Daoy (cell line): Measurements from ENCODE around the gene ZNF764. TPM values are rescaled to one million over a fixed set of nuclear protein-coding genes. Genes with fewer than 3 reads are reported as not detected.
"Not testable (repeated sequence)": the region's sequence is repeated elsewhere in the genome, so short reads cannot be mapped to it uniquely, and the experiment has no call there.

Experiments
- DNase-seq: peaks from one replicate; pipeline ENCODE4 v3.0.0-alpha.2; 2015; ENCODE audit warnings: low read depth
- total RNA-seq: library from RNA; depleted of rRNA; stranded (reverse); fragments of >200 nt; shearing (Covaris generic); gene quantifications from 2 replicates; pipeline ENCODE4 v1.2.3, GENCODE V29; 2014

Gene ZNF764
- total RNA-seq, 1 experiment from 2014 or later = 4.4 TPM

DNA sequence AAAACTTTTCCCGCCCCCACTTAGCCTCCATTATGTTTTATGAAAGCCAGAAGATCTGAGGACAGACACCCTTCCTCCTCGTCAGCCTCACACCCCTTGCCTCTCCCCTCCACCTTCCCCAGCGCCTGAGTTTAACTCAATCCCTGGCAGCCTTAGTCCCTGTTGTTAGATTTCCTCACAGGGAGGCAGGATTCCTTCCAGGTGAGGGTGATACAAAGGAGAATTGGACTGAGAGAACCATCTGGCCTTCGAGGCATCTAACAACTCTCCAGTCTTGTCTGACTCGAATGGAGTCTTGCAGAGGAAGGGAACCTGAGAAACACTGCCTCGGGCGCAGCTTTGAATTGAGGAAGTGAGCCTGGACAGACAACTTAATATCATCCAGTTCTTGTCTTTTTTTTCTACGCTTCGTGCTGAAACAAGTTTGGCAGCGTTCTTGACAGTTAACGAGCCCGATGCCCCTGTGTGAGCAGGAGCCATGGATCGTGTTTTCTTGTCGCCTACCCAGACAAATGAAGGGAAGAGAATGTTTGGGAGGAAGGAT is 30.5 kb downstream of the ZNF764 start:
- DNase-seq = peak; percentile 17

DNA sequence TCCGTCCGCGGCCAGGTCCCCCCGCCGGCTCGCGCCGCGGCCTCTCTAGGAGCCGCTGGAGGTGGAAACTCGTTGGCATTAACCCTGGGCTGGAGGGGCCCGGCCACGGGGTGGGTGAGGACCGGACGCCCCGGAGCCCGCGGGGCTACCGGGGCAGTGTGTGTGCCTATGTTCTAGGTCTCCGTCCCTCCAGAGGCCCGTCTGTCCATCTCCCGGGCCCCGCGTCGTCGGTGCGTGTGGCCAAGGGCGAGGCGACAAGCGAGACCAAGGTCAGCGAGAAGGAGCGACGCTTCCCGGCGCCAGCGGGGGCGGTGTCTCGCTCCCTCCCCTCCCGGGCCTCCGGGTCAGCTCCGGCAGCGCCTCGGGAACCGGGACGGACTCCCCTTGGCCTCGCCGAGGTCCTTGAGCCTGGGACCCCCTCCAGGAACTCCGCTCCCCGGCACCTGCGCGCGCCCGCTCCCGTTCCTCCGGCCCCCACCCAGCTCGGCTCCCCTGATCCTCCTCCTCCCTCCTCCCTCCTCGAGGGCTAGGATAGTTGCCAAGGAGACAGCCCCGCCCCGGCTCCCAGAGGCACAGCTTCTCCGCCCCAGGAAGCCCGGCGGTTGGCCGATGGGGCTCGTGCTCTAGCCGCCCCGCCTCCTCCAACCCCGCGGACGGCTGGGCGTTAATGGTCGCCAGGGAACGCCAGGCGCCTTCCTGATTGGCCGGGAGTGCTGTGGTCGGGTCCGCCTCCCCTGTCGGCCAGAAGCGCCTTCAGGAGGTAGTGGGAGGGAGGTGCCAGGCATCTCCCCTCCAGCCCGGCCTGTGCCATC is 31.1 kb downstream of the ZNF764 start:
- peak; percentile 98 for DNase-seq

DNA sequence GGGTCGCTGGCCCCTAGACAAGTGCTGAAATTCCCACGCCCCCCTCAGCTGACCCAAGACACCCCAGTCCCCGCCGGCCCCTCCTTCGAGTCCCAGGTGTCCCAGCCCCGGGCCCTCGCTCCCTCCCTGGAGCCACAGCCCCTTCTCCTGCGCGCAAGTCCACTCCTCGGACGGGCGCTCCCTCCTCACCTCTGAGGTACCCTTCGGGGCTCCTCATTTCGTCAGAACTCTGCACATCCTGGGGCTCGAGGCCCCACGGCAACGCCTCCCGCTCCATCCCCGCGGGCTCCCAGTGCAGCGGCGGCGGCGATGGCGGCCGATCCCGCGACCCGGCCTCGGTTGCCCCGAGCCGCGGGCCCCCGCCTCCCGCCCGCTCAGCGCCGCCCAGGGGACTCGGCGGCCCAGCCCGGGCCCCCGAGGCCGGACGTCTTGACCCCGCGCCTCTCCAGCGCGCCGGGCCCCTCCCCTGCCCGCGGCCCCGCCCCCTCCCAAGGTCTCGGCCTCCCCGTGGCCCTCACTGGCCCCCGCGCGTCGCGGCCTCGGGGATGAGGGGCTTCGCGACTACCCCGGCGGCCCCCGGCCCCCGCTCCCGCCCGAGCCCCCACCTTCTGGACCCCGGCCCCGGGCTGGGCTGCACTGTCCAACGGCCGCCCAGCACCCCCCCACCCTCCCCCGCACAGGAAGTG is 31.9 kb downstream of the ZNF764 start, which contains the start of gene ZNF768:
Gene ZNF768, minus strand, starts transcription at position 430 of the 686 bp plus-strand sequence. Its CDS starts 153 bp downstream, at position 277.
- DNase-seq = no peak

DNA sequence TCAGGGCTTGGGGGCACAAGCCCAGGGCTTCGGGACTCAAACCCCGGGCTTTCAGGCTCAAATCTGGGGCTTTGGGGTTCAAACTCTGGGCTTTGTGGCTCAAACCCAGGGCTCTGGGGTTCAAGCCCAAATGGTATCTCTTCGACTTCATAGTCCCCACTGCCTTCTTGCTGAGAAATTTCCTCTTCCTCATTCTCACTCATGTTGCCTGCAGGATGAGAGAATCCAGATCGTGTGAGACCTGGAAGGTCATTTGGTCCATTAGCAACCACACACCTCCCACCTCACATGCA is 32.4 kb downstream of the ZNF764 start:
- no peak for DNase-seq

DNA sequence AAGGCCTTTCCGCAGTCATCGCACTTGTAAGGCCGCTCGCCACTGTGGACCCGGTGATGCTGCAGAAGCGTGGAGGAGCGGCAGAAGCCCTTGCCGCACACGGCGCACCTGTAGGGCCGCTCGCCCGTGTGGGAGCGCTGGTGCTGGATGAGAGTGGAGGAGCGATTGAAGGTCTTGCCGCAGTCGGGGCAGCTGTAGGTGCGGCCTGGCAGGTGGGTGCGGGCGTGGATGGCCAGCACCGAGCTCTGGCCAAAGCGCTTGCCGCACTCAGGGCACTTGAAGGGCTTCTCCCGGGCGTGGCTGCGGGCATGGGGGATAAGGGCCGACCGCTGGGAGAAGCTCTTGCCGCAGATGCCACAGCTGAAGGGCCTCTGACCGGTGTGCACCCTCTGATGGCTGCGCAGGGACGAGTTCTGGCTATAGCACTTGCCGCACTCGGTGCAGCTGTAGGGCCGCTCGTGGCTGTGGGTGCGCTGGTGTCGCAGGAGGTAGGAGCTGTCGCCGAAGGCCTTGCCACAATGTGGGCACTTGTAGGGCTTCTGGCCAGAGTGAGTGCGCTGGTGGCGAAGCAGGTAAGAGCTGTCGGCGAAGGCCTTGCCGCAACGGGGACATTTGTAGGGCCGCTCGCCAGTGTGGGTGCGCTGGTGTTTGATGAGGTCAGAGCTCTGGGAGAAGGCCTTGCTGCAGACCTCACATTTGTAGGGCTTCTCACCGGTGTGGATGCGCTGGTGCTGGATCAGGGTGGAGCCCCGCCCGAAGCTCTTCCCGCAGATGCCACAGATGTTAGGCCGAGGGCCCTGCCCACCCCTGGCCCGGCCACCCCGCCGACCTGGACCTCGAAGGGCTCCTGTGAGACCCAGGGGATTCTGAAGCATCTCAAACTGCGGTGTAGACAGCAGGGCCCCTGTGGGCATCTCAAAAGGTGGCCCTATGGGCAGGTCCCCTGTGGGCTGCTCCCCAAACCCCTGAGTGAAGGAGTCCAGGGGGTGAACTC is 33.3 kb downstream of the ZNF764 start:
- DNase-seq = no peak

DNA sequence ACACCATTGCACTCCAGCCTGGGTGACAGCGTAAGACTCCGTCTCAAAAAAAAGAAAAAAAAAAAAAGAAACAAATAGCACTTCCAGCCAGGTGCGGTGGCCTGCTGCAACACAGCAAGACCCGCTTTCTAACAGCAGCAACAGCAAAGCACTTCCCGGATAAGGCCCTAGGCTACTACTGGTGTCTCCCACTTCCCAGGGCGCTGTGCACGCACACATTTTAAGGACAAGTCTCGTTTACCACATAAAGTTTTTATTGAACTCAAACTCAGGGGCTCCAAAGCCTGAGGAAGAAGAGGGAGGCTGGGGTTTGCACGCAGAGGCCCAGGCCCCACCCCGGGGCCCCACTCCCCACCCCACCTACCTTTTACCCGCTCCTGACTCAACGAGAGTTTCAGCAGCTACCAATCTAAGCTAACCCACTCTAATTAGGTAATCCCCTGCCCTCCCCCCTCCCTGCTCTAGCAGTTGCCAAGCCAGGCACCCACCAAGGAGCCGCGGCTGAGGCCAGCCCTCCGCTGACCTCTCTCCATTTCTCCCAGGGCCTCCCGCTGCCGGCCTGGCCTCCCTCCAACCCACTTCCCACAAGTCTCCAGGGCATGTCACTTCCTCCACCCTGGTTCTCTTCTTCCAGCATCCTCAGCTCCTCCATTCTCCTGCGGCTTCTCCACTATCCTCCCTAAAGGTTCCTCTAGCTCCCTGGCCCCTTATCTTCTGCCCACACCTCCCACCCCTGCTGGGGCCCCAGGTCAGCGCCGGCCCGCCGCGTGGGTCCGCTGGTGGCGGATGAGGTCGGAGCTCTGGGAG is 34.2 kb downstream of the ZNF764 start:
- DNase-seq = peak; percentile 19

DNA sequence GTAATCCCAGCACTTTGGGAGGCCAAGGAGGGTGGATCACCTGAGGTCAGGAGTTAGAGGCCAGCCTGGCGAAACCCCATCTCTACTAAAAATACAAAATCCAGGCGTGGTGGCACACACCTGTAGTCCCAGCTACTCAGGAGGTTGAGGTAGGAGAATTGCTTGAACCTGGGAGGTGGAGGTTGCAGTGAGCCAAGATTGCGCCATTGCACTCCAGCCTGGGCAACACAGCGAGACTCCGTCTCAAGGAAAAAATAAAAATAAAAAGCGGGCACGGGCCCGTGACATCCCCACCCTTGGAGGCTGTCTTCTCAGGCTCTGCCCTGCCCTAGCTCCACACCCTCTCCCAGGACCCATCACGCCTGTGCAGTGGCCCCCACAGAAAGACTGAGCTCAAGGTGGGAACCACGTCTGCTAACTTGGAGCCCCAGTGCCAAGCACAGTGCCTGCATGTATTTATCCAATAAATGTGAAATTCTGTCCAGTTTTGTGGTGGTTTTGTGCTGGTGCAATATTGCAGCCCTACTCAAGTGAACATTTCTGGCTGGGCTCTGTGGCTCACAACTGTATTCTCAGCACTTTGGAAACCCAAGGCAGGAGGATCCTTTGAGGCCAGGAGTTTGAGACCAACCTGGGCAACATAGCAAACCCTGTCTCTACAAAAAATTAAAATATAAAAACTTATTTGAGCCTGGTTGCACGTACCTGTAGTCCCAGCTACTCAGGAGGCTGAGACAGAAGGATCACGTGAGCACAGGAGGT is 35.3 kb downstream of the ZNF764 start:
- DNase-seq = not testable (repeated sequence)

DNA sequence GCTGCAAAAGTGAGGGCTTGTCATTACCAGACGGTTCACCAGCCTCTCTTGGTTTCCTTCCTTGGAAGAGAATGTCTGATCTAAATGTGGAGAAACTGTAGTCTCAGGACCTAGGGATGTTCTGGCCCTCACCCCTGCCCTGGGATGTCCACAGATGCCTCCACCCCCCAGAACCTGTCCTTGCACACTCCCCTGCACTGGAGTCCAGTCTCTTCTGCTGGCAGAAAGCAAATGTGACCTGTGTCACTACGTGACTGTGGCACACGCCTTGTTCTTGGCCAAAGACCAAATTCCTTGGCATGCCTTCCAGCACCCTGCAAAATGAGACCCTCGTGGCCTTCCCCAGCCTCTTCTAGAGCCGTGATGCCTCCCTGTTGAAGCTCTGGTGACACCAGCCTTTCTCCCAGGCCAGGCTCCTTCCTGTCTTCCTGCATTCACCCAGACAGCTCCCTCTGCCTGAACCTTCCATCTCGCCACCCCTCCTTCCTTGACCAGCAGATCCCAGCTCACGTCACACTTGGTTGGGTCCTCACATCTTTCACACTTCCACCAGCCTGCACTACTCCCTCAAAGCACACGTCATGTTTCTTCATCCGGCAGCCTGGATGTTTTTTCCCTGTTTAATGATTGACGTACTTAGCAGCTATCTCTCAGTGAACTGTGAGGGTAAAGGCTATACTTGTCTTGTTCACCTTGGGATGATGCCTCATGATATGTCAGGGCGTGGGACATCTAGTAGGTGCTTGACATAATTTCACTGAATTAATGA is 36.1 kb downstream of the ZNF764 start:
- DNase-seq = no peak

DNA sequence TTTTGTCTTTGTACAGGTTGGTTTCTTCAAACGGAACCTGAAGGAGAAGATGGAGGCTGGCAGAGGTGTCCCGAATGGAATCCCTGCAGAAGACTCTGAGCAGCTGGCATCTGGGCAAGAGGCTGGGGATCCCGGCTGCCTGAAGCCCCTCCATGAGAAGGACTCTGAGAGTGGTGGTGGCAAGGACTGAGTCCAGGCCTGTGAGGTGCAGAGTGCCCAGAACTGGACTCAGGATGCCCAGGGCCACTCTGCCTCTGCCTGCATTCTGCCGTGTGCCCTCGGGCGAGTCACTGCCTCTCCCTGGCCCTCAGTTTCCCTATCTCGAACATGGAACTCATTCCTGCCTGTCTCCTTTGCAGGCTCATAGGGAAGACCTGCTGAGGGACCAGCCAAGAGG is 36.7 kb downstream of the ZNF764 start:
- no peak for DNase-seq

DNA sequence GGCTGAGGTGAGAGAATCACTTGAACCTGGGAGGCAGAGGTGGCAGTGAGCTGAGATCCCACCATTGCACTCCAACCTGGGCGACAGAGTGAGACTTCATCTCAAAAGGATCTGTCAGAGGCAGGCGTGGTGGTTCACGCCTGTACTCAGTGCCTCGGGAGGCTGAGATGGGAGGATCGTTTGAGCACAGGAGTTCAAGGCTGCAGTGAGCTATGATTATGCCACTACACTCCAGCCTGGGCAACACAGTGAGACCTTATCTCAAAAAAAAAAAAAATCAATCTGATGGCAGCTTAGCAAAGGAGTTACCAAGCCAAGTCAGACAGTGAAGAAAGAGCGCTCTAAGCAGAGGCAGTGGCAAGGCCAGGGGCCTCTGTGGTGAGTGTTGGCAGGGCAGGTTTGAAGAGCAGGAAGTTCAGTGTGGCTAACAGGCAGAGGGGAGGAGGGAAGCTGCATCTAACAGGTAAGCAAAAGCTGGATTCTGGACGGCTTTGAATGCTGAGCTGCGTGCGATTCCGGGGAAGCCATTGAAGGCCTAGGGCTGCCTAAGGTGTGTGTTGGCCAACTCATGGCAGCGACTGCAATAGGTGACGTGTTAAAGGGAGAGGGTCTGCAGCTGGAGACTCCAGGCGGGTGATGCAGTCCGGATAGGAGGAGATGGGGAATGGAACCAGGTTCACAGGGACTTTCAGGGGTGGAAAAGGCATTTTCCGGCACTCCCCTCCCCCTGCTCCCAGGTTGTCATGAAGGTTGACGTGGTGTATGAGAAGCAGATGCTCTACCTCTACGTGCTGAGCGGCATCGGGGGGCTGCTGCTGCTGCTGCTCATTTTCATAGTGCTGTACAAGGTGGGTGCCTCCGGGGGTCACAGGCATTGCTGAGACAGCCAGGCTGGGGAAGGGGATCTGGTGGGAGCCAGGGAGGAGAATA is 38.8 kb downstream of the ZNF764 start:
- DNase-seq = no peak

DNA sequence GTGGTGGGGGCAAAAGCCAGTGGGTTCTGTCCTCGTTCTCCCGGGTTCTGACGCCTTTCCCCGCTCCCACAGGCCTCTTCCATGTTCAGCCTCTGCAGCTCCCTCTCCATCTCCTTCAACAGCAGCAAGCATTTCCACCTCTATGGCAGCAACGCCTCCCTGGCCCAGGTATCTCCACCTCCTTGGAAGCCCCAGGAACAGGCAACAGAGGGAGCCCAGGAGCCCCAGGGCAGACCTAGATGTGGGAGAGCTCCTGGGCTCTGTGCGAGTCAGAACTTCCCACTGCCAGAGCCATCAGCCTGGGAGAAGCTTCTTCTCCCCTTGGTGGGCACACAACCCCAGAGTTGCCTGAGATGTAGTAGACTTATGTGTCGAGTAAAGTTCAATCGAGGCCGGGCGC is 39.6 kb downstream of the ZNF764 start:
- DNase-seq = no peak

DNA sequence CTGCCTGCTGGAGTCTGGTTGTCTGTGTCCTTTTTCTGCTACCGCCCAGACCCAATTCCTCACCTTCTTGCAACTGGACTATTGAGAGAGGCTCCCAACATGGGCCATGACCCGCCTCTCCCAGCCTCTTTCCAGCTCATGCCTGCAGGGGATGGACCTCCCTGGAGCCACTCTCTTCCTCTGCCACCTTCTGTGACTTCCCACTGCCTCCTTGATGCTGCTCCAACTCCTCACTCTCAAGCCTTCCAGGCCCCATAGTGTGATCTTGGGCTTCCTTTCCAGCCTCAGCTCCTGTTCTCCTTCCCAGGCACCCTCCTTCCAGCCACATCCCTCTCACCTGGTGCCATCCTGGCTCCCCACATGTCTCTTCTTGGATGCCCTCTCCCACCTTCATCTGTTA is 42.9 kb downstream of the ZNF764 start:
- no peak for DNase-seq

DNA sequence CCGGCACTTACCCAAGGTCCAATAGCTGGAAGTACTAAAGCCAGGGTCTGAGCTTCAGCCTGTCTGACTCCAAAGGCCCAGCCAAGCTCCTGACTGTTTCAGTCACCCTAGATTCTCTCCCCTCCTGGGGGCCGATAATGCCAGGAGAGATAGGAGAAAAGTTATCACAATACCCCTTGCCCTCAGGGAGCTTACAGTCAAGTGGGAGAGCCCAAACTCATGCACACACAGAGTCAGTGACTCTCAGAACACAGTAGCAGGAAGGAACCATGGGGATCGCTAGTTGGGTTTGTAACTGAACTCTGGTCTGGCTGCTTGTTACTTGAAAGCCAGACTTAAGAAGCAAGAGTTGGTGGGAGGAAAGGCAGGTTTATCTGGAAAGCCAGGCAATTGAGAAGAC is 46.7 kb downstream of the ZNF764 start:
- DNase-seq = no peak

DNA sequence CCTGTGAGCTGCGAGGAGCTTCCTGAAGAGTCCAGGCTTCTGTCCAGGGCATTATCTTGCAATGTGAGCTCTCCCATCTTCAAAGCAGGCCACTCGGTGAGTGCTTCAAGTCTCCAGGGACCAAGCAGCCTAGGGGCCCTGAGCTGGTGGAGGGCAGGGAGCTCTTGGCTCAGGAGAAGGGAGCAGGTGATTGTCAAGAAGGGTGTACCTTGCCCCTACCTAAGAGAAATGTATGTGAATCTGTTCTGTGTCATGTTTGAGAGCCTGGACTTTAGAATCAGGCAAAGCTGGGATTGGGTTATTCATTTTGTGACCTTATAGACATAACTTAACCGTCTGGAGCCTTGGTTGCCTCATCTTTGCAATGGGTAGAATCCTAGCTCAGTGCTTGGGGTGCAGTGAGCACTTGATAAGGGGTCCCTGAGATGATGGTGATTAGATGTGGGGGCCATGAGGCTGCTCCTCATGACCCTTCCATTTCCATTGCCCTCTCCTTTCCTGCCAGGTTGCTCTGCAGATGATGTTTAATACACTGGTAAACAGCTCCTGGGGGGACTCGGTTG is 47.7 kb downstream of the ZNF764 start:
- no peak for DNase-seq

DNA sequence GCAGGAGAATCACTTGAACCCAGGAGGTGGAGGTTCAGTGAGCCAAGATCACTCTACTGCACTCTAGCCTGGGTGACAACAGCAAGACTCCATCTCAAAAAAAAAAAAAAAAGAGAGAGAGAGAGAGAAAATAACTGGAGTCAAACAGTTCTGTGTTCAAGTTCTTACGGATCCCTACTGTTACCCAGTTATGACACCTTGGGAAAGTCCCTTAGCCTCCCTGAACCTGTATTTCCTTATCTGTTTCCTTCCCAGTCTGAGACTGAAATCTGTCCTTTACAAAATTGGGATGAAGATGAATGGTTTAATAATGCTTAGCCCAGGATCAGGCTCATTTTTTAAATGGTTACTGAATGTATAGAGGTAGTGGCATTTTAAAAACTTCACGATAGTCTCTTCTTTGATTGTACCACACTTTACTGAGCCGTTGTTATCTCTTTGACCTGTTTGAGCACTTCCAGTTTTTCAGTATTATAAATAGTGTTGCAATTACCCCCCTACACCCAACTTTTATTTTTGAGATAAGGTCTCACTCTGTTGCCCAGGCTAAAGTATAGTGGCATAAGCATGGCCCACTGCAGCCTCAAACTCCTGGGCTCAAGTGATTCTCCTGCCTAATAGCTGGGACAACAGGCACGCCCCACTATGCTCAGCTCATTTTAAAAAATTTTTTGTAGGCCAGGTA is 49.0 kb downstream of the ZNF764 start:
- no peak for DNase-seq
